Fibroblast of the aortic adventitia (primary cell): ENCODE measurements around the gene PRKN. TPM values are rescaled to one million over a fixed set of nuclear protein-coding genes. Genes with fewer than 3 reads are reported as not detected.
"Not testable (repeated sequence)": the region's sequence is repeated elsewhere in the genome, so short reads cannot be mapped to it uniquely, and the experiment has no call there.

Source experiments
- DNase-seq: peaks from one replicate; pipeline ENCODE4 v3.0.0-alpha.2; 2010; ENCODE audit warnings: low read depth
- H3K4me3 ChIP-seq: 2 replicates; pipeline ENCODE4 v1.5.1; 2011; ENCODE audit warnings: low read depth, mild to moderate bottlenecking, control low read depth, low read length, moderate library complexity
- CTCF ChIP-seq: IDR thresholded peaks from 2 replicates; pipeline ENCODE4 v1.5.1; 2011; ENCODE audit warnings: mild to moderate bottlenecking, low read length, control low read depth, inconsistent platforms; ENCODE audit not compliant: insufficient read depth
- total RNA-seq: library from RNA; depleted of rRNA; stranded (reverse); fragments of >200 nt; gene quantifications from 2 replicates; pipeline ENCODE4 v1.2.3, GENCODE V29; 2012; ENCODE audit warnings: low replicate concordance

PRKN gene
- total RNA-seq, 1 donor = 2.0 TPM

- H3K4me3 ChIP-seq = no peak overlapping the region
- TF ChIP-seq CTCF = no peak
- DNase-seq = no peak
Measured at GRCh38 chr6:161889324-161889723, 838.2 kb downstream of the PRKN start.

GRCh38 chr6:161886545-161886944 is 841.0 kb downstream of the PRKN start:
- not testable (repeated sequence) for H3K4me3 ChIP-seq, DNase-seq

- DNase-seq = no peak
- no peak overlapping the region for H3K4me3 ChIP-seq
- no peak for TF ChIP-seq CTCF
Measured at GRCh38 chr6:161884782-161885181, 842.8 kb downstream of the PRKN start.

- TF ChIP-seq CTCF = no peak
- DNase-seq = no peak
- H3K4me3 ChIP-seq = no peak overlapping the region
Measured at GRCh38 chr6:161882196-161882765, 845.3 kb downstream of the PRKN start.

- H3K4me3 ChIP-seq = no peak overlapping the region
- DNase-seq = no peak
- TF ChIP-seq CTCF = no peak
Measured at GRCh38 chr6:161880056-161880455, 847.5 kb downstream of the PRKN start.

- no peak for TF ChIP-seq CTCF
- DNase-seq = no peak
- H3K4me3 ChIP-seq = no peak overlapping the region
Measured at GRCh38 chr6:161876231-161876630, 851.3 kb downstream of the PRKN start.

GRCh38 chr6:161870236-161870901 is 857.2 kb downstream of the PRKN start:
- no peak overlapping the region for H3K4me3 ChIP-seq
- no peak for DNase-seq
- no peak for TF ChIP-seq CTCF
